ENCODE data around the gene DNAJC12. TPM values are rescaled to one million over a fixed set of nuclear protein-coding genes. Genes with fewer than 3 reads are reported as not detected.
"Not testable (repeated sequence)": the region's sequence is repeated elsewhere in the genome, so short reads cannot be mapped to it uniquely, and the experiment has no call there.

The DNAJC12 gene
- total RNA-seq, 5 donors from 2014 or later (not counting 1 experiment from before 2014, with no cell fraction given) = 0.20 to 0.28 TPM; not detected in 3

GRCh38 chr10:67770537-67770936 is 67.5 kb downstream of the DNAJC12 start:
- no peaks in the 10 kb centered on the region for H3K9me3 Mint-ChIP-seq
- H3K4me1 Mint-ChIP-seq = peaks cover 0 to 6% (median 0%) of the 10 kb centered on the region in 3 donors
- no peak for ATAC-seq (replicated peaks in 1 of 4)
- CTCF ChIA-PET = interaction anchor here (0.8 to 1.6 kb wide), 6 partner anchors 9 to 74 kb away, joined by 3 to 8 read pairs (median 4); no protein-coding TSS in a partner anchor
- no peak for DNase-seq
- H3K4me1 ChIP-seq (ENCODE audit: control insufficient read depth in 1 of 2, extremely low read depth in 1 of 2, insufficient read depth in 2 of 2, low read length in 2 of 2) = no peaks in the 10 kb centered on the region
- H3K9me3 ChIP-seq = no peaks in the 10 kb centered on the region
- H3K4me3 Mint-ChIP-seq = no peak overlapping the region
- H3K36me3 ChIP-seq (ENCODE audit: control insufficient read depth in 2 of 2, extremely low read depth in 1 of 2, insufficient read depth in 1 of 2, low read length in 1 of 2) = no peaks in the 10 kb centered on the region
- no peak overlapping the region for H3K27ac ChIP-seq (ENCODE audit: low read length)
- POLR2A ChIA-PET = no interaction called here
- no peak overlapping the region for H3K27ac Mint-ChIP-seq
- H3K27me3 ChIP-seq (replicated peaks in 1 of 2; ENCODE audit: control insufficient read depth in 2 of 2, extremely low read depth in 1 of 2, insufficient read depth in 2 of 2, low read length in 1 of 2) = no peaks in the 10 kb centered on the region
- H3K27me3 Mint-ChIP-seq = no peaks in the 10 kb centered on the region
- H3K4me3 ChIP-seq (ENCODE audit: control insufficient read depth in 1 of 2, extremely low read depth in 1 of 2, low read length in 1 of 2) = no peak overlapping the region
- H3K36me3 Mint-ChIP-seq = no peaks in the 10 kb centered on the region

DNA sequence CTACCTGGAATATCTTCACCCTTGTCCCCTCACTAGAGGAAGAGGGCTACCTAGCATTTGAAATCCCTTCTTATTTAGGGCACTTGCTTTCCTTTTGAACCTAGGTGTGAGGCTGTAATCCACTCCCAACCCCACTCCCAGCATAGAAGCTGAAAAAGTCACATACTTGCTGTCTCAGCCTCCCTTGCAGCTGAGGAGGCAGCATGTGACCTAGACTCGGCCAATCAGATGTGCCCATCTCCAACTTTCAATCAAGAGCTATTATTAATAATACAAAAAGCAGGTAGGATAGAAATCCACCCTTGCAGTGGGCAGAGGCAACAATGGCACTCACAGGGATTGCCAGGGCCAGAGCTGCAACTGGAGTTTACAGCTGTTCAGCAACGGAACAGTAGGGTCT is 70.7 kb downstream of the DNAJC12 start:
- 83% methylated on average over 1 of the region's 2 CpGs for WGBS (ENCODE audit: insufficient coverage)
- ATAC-seq (replicated peaks in 1 of 4) = no peak
- POLR2A ChIA-PET = no interaction called here
- Histone ChIP-seq H3K36me3 (ENCODE audit: control insufficient read depth in 2 of 2, extremely low read depth in 1 of 2, insufficient read depth in 1 of 2, low read length in 1 of 2) (no peaks in the 10 kb centered on the region), H3K27me3 (replicated peaks in 1 of 2; ENCODE audit: control insufficient read depth in 2 of 2, extremely low read depth in 1 of 2, insufficient read depth in 2 of 2, low read length in 1 of 2) (no peaks in the 10 kb centered on the region), H3K9me3 (no peaks in the 10 kb centered on the region), H3K27ac (ENCODE audit: low read length) (no peak overlapping the region), H3K4me1 (ENCODE audit: control insufficient read depth in 1 of 2, extremely low read depth in 1 of 2, insufficient read depth in 2 of 2, low read length in 2 of 2) (peaks cover 3 to 10% of the 10 kb centered on the region in 2 experiments), H3K4me3 (ENCODE audit: control insufficient read depth in 1 of 2, extremely low read depth in 1 of 2, low read length in 1 of 2) (no peak overlapping the region)
- CTCF ChIA-PET = interaction anchor here (1.2 to 1.7 kb wide), 3 partner anchors 10 to 70 kb away, joined by 3 read pairs; no protein-coding TSS in a partner anchor
- Mint-ChIP-seq H3K36me3 (peaks cover 5% of the 10 kb centered on the region), H3K9me3 (no peaks in the 10 kb centered on the region), H3K4me3 (no peak overlapping the region), H3K27ac (no peak overlapping the region), H3K4me1 (peaks cover 8 to 18% (median 16%) of the 10 kb centered on the region in 3 donors), H3K27me3 (peaks cover 4 to 5% of the 10 kb centered on the region in 2 donors)
- no peak for DNase-seq

- H3K27me3 ChIP-seq (replicated peaks in 1 of 2; ENCODE audit: control insufficient read depth in 2 of 2, extremely low read depth in 1 of 2, insufficient read depth in 2 of 2, low read length in 1 of 2) = no peaks in the 10 kb centered on the region
- Mint-ChIP-seq H3K36me3 (peaks cover 5% of the 10 kb centered on the region), H3K9me3 (no peaks in the 10 kb centered on the region), H3K4me1 (peaks cover 8 to 16% (median 12%) of the 10 kb centered on the region in 3 donors), H3K27me3 (peaks cover 4 to 5% of the 10 kb centered on the region in 2 donors), H3K4me3 (peak overlapping the region; percentile 87 to 93 (median 87)), H3K27ac (peak overlapping the region; percentile 94 to 98)
- peak overlapping the region; percentile 96 to 99 for H3K4me3 ChIP-seq (ENCODE audit: control insufficient read depth in 1 of 2, extremely low read depth in 1 of 2, low read length in 1 of 2)
- ChIA-PET CTCF (interaction anchor here (0.6 to 1.5 kb wide), 11 partner anchors 15 to 1361 kb away, joined by 3 to 9 read pairs (median 4); no protein-coding TSS in a partner anchor), POLR2A (interaction anchor here (0.6 to 0.7 kb wide), 3 partner anchors 121 to 1142 kb away, joined by 4 to 14 read pairs (median 13); no protein-coding TSS in a partner anchor)
- DNase-seq (peak; percentile 92 to 100 (median 95)), ATAC-seq (replicated peaks in 1 of 4) (peak; percentile 82 to 89 (median 86))
- peaks cover 3 to 10% of the 10 kb centered on the region in 2 experiments for H3K4me1 ChIP-seq (ENCODE audit: control insufficient read depth in 1 of 2, extremely low read depth in 1 of 2, insufficient read depth in 2 of 2, low read length in 2 of 2)
- no peaks in the 10 kb centered on the region for H3K36me3 ChIP-seq (ENCODE audit: control insufficient read depth in 2 of 2, extremely low read depth in 1 of 2, insufficient read depth in 1 of 2, low read length in 1 of 2)
- under 1% methylated on average over 43 of the region's 56 CpGs for WGBS (ENCODE audit: insufficient coverage)
- no peaks in the 10 kb centered on the region for H3K9me3 ChIP-seq
- H3K27ac ChIP-seq (ENCODE audit: low read length) = peak overlapping the region; percentile 96
Observed at GRCh38 chr10:67764012-67764822, 73.8 kb downstream of the DNAJC12 start.

DNA sequence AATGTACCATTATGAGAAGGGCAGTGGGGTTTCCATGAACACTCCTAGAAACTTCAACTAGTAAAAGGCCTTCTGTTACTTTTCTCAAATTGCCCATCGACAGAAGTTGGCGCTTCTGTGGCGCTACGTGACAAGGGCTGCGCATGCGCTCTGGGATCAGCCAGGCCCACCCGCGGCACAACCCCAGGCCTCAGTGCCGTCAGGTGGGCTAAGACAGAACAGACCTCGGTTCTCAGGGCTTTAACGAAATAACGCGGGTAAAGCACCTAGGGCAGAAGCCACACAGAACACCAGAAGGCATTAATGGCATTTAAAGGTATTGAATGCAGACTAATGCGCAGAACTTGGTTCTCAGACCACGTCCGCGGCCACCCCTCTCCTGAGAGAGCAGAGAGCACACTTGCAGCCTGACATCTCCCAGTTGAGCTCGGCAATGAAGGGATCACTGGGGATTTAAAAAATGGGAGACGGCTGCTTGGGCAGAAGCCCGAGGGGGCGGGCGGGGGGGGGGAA is 74.4 kb downstream of the DNAJC12 start:
- 5% methylated on average over 17 of the region's 22 CpGs for WGBS (ENCODE audit: insufficient coverage)
- Histone ChIP-seq H3K4me3 (ENCODE audit: control insufficient read depth in 1 of 2, extremely low read depth in 1 of 2, low read length in 1 of 2) (peak overlapping the region; percentile 77 to 96), H3K27ac (ENCODE audit: low read length) (peak overlapping the region; percentile 96), H3K36me3 (ENCODE audit: control insufficient read depth in 2 of 2, extremely low read depth in 1 of 2, insufficient read depth in 1 of 2, low read length in 1 of 2) (no peaks in the 10 kb centered on the region), H3K27me3 (replicated peaks in 1 of 2; ENCODE audit: control insufficient read depth in 2 of 2, extremely low read depth in 1 of 2, insufficient read depth in 2 of 2, low read length in 1 of 2) (no peaks in the 10 kb centered on the region), H3K4me1 (ENCODE audit: control insufficient read depth in 1 of 2, extremely low read depth in 1 of 2, insufficient read depth in 2 of 2, low read length in 2 of 2) (peaks cover 3 to 10% of the 10 kb centered on the region in 2 experiments), H3K9me3 (no peaks in the 10 kb centered on the region)
- ChIA-PET CTCF (interaction anchor here (0.6 to 1.5 kb wide), 5 partner anchors 16 to 66 kb away, joined by 3 to 9 read pairs (median 4); no protein-coding TSS in a partner anchor), POLR2A (interaction anchor here in 1 of 2 donors (0.6 kb wide), 2 partner anchors 122 to 1142 kb away, joined by 4 to 14 read pairs; no protein-coding TSS in a partner anchor)
- Mint-ChIP-seq H3K27me3 (peaks cover 4 to 5% of the 10 kb centered on the region in 2 donors), H3K4me3 (peak overlapping the region; percentile 87 to 93 (median 87)), H3K4me1 (peaks cover 8 to 16% (median 12%) of the 10 kb centered on the region in 3 donors), H3K27ac (peak overlapping the region; percentile 94 to 98), H3K9me3 (no peaks in the 10 kb centered on the region), H3K36me3 (peaks cover 5% of the 10 kb centered on the region)
- ATAC-seq (replicated peaks in 1 of 4) = peak; percentile 37 to 55 (median 52)
- peak; percentile 50 to 89 (median 71) for DNase-seq

DNA sequence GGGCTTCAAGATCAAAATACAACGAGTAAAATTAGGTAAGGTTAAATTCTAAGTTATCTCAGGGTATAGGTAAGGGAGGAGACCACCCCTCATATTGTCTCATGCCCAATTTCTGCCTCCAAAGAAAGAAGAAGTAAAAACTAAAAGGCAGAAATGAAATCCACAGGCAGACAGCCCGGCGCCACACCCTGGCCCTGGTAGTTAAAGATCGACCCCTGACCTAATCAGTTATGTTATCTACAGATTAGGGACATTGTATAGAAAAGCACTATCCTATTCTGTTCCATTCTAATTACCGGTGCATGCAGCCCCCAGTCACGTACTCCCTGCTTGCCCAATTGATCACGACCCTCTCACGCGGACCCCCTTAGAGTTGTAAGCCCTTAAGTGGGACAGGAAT is 75.4 kb downstream of the DNAJC12 start:
- not testable (repeated sequence) for H3K9me3 Mint-ChIP-seq; H3K9me3 ChIP-seq; H3K36me3 Mint-ChIP-seq; H3K27me3 ChIP-seq (replicated peaks in 1 of 2; ENCODE audit: control insufficient read depth in 2 of 2, extremely low read depth in 1 of 2, insufficient read depth in 2 of 2, low read length in 1 of 2); H3K4me3 ChIP-seq (ENCODE audit: control insufficient read depth in 1 of 2, extremely low read depth in 1 of 2, low read length in 1 of 2); DNase-seq; H3K36me3 ChIP-seq (ENCODE audit: control insufficient read depth in 2 of 2, extremely low read depth in 1 of 2, insufficient read depth in 1 of 2, low read length in 1 of 2); H3K27ac ChIP-seq (ENCODE audit: low read length); H3K27me3 Mint-ChIP-seq; H3K4me1 ChIP-seq (ENCODE audit: control insufficient read depth in 1 of 2, extremely low read depth in 1 of 2, insufficient read depth in 2 of 2, low read length in 2 of 2); ATAC-seq (replicated peaks in 1 of 4)
- peaks cover 8 to 16% (median 12%) of the 10 kb centered on the region in 3 donors for H3K4me1 Mint-ChIP-seq
- H3K4me3 Mint-ChIP-seq = peak overlapping the region in 1 of 3 donors; percentile 87
- POLR2A ChIA-PET = interaction anchor here in 1 of 2 donors (0.7 kb wide), 1 partner anchor 79 kb away, joined by 5 read pairs; no protein-coding TSS in a partner anchor
- WGBS (ENCODE audit: insufficient coverage) = no CpG with 5 or more reads among the region's 9 CpGs
- CTCF ChIA-PET = interaction anchor here in 1 of 2 donors (0.6 kb wide), 1 partner anchor 65 kb away, joined by 3 read pairs; no protein-coding TSS in a partner anchor
- H3K27ac Mint-ChIP-seq = peak overlapping the region in 1 of 2 donors; percentile 39

GRCh38 chr10:67760272-67760671 is 77.7 kb downstream of the DNAJC12 start:
- 88% methylated on average over 7 of the region's 7 CpGs for WGBS (ENCODE audit: insufficient coverage)
- Histone ChIP-seq H3K36me3 (ENCODE audit: control insufficient read depth in 2 of 2, extremely low read depth in 1 of 2, insufficient read depth in 1 of 2, low read length in 1 of 2) (no peaks in the 10 kb centered on the region), H3K27me3 (replicated peaks in 1 of 2; ENCODE audit: control insufficient read depth in 2 of 2, extremely low read depth in 1 of 2, insufficient read depth in 2 of 2, low read length in 1 of 2) (no peaks in the 10 kb centered on the region), H3K4me1 (ENCODE audit: control insufficient read depth in 1 of 2, extremely low read depth in 1 of 2, insufficient read depth in 2 of 2, low read length in 2 of 2) (peaks cover 3 to 10% of the 10 kb centered on the region in 2 experiments), H3K27ac (ENCODE audit: low read length) (no peak overlapping the region), H3K4me3 (ENCODE audit: control insufficient read depth in 1 of 2, extremely low read depth in 1 of 2, low read length in 1 of 2) (no peak overlapping the region), H3K9me3 (no peaks in the 10 kb centered on the region)
- CTCF ChIA-PET = interaction anchor here (0.7 to 1.2 kb wide), 3 partner anchors 11 to 63 kb away, joined by 3 to 4 read pairs (median 3); no protein-coding TSS in a partner anchor
- H3K4me3 Mint-ChIP-seq = no peak overlapping the region
- H3K4me1 Mint-ChIP-seq = peaks cover 7 to 15% (median 11%) of the 10 kb centered on the region in 3 donors
- peaks cover 4 to 5% of the 10 kb centered on the region in 2 donors for H3K27me3 Mint-ChIP-seq
- no peak overlapping the region for H3K27ac Mint-ChIP-seq
- H3K9me3 Mint-ChIP-seq = no peaks in the 10 kb centered on the region
- DNase-seq (no peak), ATAC-seq (replicated peaks in 1 of 4) (no peak)
- H3K36me3 Mint-ChIP-seq = peaks cover 5% of the 10 kb centered on the region
- POLR2A ChIA-PET = no interaction called here
